ENCODE measurements around the gene KLHDC7A.
"Not testable (repeated sequence)": the region's sequence is repeated elsewhere in the genome, so short reads cannot be mapped to it uniquely, and the experiment has no call there.

KLHDC7A gene

GRCh38 chr1:18480315-18481189 is at the start of gene KLHDC7A:
KLHDC7A (plus strand) TSS chr1:18480930; CDS start chr1:18480982, 52 bp downstream.
- no peak for DNase-seq

GRCh38 chr1:18434041-18434440 is 46.7 kb upstream of the KLHDC7A start:
- in situ Hi-C loops (cut with MboI; ENCODE audit: low pct_unique_long_range_greater_than_20kb, low sequenced_read_pairs): no loop called here
- no peak for DNase-seq

More at GRCh38 chr1:18480315-18481189, at the start of gene KLHDC7A:
- in situ Hi-C loops (cut with MboI; ENCODE audit: low pct_unique_long_range_greater_than_20kb, low sequenced_read_pairs): no loop called here

- no peak for DNase-seq
- in situ Hi-C loops (cut with MboI; ENCODE audit: low pct_unique_long_range_greater_than_20kb, low sequenced_read_pairs): no loop called here
Observed at GRCh38 chr1:18440385-18441226, 40.1 kb upstream of the KLHDC7A start.

- in situ Hi-C loops (cut with MboI; ENCODE audit: low pct_unique_long_range_greater_than_20kb, low sequenced_read_pairs): no loop called here
- no peak for DNase-seq
Observed at GRCh38 chr1:18443587-18444520, 36.9 kb upstream of the KLHDC7A start.

GRCh38 chr1:18444563-18444962 is 36.2 kb upstream of the KLHDC7A start:
- DNase-seq: no peak
- in situ Hi-C loops (cut with MboI; ENCODE audit: low pct_unique_long_range_greater_than_20kb, low sequenced_read_pairs): no loop called here

GRCh38 chr1:18446751-18447150 is 34.0 kb upstream of the KLHDC7A start:
- no peak for DNase-seq
- in situ Hi-C loops (cut with MboI; ENCODE audit: low pct_unique_long_range_greater_than_20kb, low sequenced_read_pairs): no loop called here

- DNase-seq: no peak
- in situ Hi-C loops (cut with MboI; ENCODE audit: low pct_unique_long_range_greater_than_20kb, low sequenced_read_pairs): no loop called here
Observed at GRCh38 chr1:18447509-18448220, 33.1 kb upstream of the KLHDC7A start.

- DNase-seq: no peak
- in situ Hi-C loops (cut with MboI; ENCODE audit: low pct_unique_long_range_greater_than_20kb, low sequenced_read_pairs): no loop called here
Observed at GRCh38 chr1:18448889-18449288, 31.8 kb upstream of the KLHDC7A start.

GRCh38 chr1:18452550-18452949 is 28.2 kb upstream of the KLHDC7A start:
- DNase-seq: peak; percentile 11
- in situ Hi-C loops (cut with MboI; ENCODE audit: low pct_unique_long_range_greater_than_20kb, low sequenced_read_pairs): no loop called here

GRCh38 chr1:18458133-18459092 is 22.3 kb upstream of the KLHDC7A start:
- in situ Hi-C loops (cut with MboI; ENCODE audit: low pct_unique_long_range_greater_than_20kb, low sequenced_read_pairs): no loop called here
- no peak for DNase-seq

- DNase-seq: no peak
- in situ Hi-C loops (cut with MboI; ENCODE audit: low pct_unique_long_range_greater_than_20kb, low sequenced_read_pairs): no loop called here
Observed at GRCh38 chr1:18461656-18462055, 19.1 kb upstream of the KLHDC7A start.

GRCh38 chr1:18462517-18462916 is 18.2 kb upstream of the KLHDC7A start:
- in situ Hi-C loops (cut with MboI; ENCODE audit: low pct_unique_long_range_greater_than_20kb, low sequenced_read_pairs); DNase-seq: not testable (repeated sequence)

GRCh38 chr1:18463063-18463462 is 17.7 kb upstream of the KLHDC7A start:
- in situ Hi-C loops (cut with MboI; ENCODE audit: low pct_unique_long_range_greater_than_20kb, low sequenced_read_pairs): no loop called here

GRCh38 chr1:18463984-18464664 is 16.6 kb upstream of the KLHDC7A start:
- in situ Hi-C loops (cut with MboI; ENCODE audit: low pct_unique_long_range_greater_than_20kb, low sequenced_read_pairs): no loop called here
- DNase-seq: no peak

More at GRCh38 chr1:18463063-18463462, 17.7 kb upstream of the KLHDC7A start:
- no peak for DNase-seq

GRCh38 chr1:18464665-18465050 is 16.1 kb upstream of the KLHDC7A start:
- DNase-seq: no peak
- in situ Hi-C loops (cut with MboI; ENCODE audit: low pct_unique_long_range_greater_than_20kb, low sequenced_read_pairs): no loop called here

- DNase-seq: no peak
- in situ Hi-C loops (cut with MboI; ENCODE audit: low pct_unique_long_range_greater_than_20kb, low sequenced_read_pairs): no loop called here
Observed at GRCh38 chr1:18466676-18467075, 14.1 kb upstream of the KLHDC7A start.

GRCh38 chr1:18468570-18468969 is 12.2 kb upstream of the KLHDC7A start:
- in situ Hi-C loops (cut with MboI; ENCODE audit: low pct_unique_long_range_greater_than_20kb, low sequenced_read_pairs): no loop called here
- no peak for DNase-seq

All from KBM-7 (cell line).